Lower lobe of right lung (tissue), 2 donors: ENCODE measurements around the gene RIMS1. TPM values are rescaled to one million over a fixed set of nuclear protein-coding genes. Genes with fewer than 3 reads are reported as not detected.

Experiments
- ATAC-seq, 2 donors: fragments of 200-7000 bp; cut with Tn5 transposase; one replicate each; pipeline ENCODE4 v1.9.1; 2020 to 2022; ENCODE audit warnings: mild to moderate bottlenecking in 2 of 2, moderate library complexity in 2 of 2
- DNase-seq: peaks from one replicate; pipeline ENCODE4 v3.0.0-alpha.2; 2020
- H3K27ac ChIP-seq: fragments of 200-600 bp; one replicate; pipeline ENCODE4 v1.8.0; 2022
- H3K27me3 ChIP-seq: fragments of 200-600 bp; one replicate; pipeline ENCODE4 v1.8.0; 2022; ENCODE audit warnings: low read depth
- H3K36me3 ChIP-seq: fragments of 200-600 bp; one replicate; pipeline ENCODE4 v1.8.0; 2022; ENCODE audit warnings: mild to moderate bottlenecking
- H3K4me1 ChIP-seq: fragments of 200-600 bp; one replicate; pipeline ENCODE4 v1.8.0; 2022
- H3K4me3 ChIP-seq: fragments of 200-600 bp; one replicate; pipeline ENCODE4 v1.8.0; 2022; ENCODE audit warnings: mild to moderate bottlenecking
- H3K9me3 ChIP-seq: fragments of 200-600 bp; one replicate; pipeline ENCODE4 v1.8.0; 2022
- CTCF ChIP-seq: fragments of 200-600 bp; IDR thresholded peaks from one replicate; pipeline ENCODE4 v1.8.0; 2022; ENCODE audit warnings: antibody characterized with exemption, mild to moderate bottlenecking
- intact Hi-C: fragments of 100-400 bp; cut with DNase I; formaldehyde crosslinking; loops from one replicate; pipeline ENCODE4 v1.11.0; 2022
- total RNA-seq: library from RNA; stranded (reverse); fragmentation: NEBNext Ultra II Directional; extraction: Animal tissue kit (Norgen Biotek cat#: 25700); gene quantifications from one replicate; pipeline ENCODE4 v1.2.1, GENCODE V29; 2021
- donor health status: DM: no; HTN: yes; CAD: no; lungs with severe emphysema.

The RIMS1 gene
- total RNA-seq, 1 donor from 2014 or later: 3.8 TPM

- ATAC-seq (no peak), DNase-seq (no peak)
- H3K9me3 ChIP-seq: no peaks in the 10 kb centered on the region
- no peak overlapping the region for H3K4me3 ChIP-seq
- no peaks in the 10 kb centered on the region for H3K36me3 ChIP-seq
- no peaks in the 10 kb centered on the region for H3K4me1 ChIP-seq
- TF ChIP-seq CTCF: no peak
- intact Hi-C loops: no loop called here
- no peaks in the 10 kb centered on the region for H3K27me3 ChIP-seq
- no peak overlapping the region for H3K27ac ChIP-seq
Observed at GRCh38 chr6:72363844-72364740, 477.7 kb downstream of the RIMS1 start.

- Histone ChIP-seq H3K36me3 (no peaks in the 10 kb centered on the region), H3K4me1 (no peaks in the 10 kb centered on the region), H3K4me3 (no peak overlapping the region), H3K9me3 (no peaks in the 10 kb centered on the region), H3K27me3 (no peaks in the 10 kb centered on the region), H3K27ac (no peak overlapping the region)
- no peak for DNase-seq
- TF ChIP-seq CTCF: no peak
- ATAC-seq: no peak
- intact Hi-C loops: no loop called here
Observed at GRCh38 chr6:72365773-72366172, 479.4 kb downstream of the RIMS1 start.

- H3K9me3 ChIP-seq: no peaks in the 10 kb centered on the region
- H3K4me1 ChIP-seq: no peaks in the 10 kb centered on the region
- no peaks in the 10 kb centered on the region for H3K27me3 ChIP-seq
- intact Hi-C loops: no loop called here
- H3K36me3 ChIP-seq: no peaks in the 10 kb centered on the region
- ATAC-seq (no peak), DNase-seq (no peak)
- H3K4me3 ChIP-seq: no peak overlapping the region
- H3K27ac ChIP-seq: no peak overlapping the region
- TF ChIP-seq CTCF: no peak
Observed at GRCh38 chr6:72367439-72367838, 481.1 kb downstream of the RIMS1 start.

- no peak for TF ChIP-seq CTCF
- intact Hi-C loops: no loop called here
- H3K9me3 ChIP-seq: no peaks in the 10 kb centered on the region
- ATAC-seq (no peak), DNase-seq (no peak)
- H3K4me3 ChIP-seq: no peak overlapping the region
- H3K4me1 ChIP-seq: no peaks in the 10 kb centered on the region
- no peaks in the 10 kb centered on the region for H3K36me3 ChIP-seq
- H3K27ac ChIP-seq: no peak overlapping the region
- no peaks in the 10 kb centered on the region for H3K27me3 ChIP-seq
Observed at GRCh38 chr6:72371473-72371872, 485.1 kb downstream of the RIMS1 start.

GRCh38 chr6:72374172-72374571, 487.8 kb downstream of the RIMS1 start:
- H3K36me3 ChIP-seq: no peaks in the 10 kb centered on the region
- no peak overlapping the region for H3K27ac ChIP-seq
- no peaks in the 10 kb centered on the region for H3K9me3 ChIP-seq
- no peak for TF ChIP-seq CTCF
- DNase-seq: no peak
- intact Hi-C loops: no loop called here
- no peaks in the 10 kb centered on the region for H3K27me3 ChIP-seq
- H3K4me3 ChIP-seq: no peak overlapping the region
- no peak for ATAC-seq
- H3K4me1 ChIP-seq: no peaks in the 10 kb centered on the region
